Measurements from ENCODE around the gene EEPD1.

Gene EEPD1

GRCh38 chr7:36127075-36127740 lies 25.8 kb upstream of the EEPD1 start:
- no peak for TF ChIP-seq CTCF (IDR thresholded peaks at IDR 0.05; ENCODE audit: extremely low read depth, missing control alignments)
- DNase-seq (ENCODE audit: low spot score), result no peak

GRCh38 chr7:36128448-36129047 lies 24.5 kb upstream of the EEPD1 start:
- DNase-seq (ENCODE audit: low spot score), result no peak
- TF ChIP-seq CTCF (IDR thresholded peaks at IDR 0.05; ENCODE audit: extremely low read depth, missing control alignments), result peak; percentile 31

GRCh38 chr7:36129048-36129534 lies 24.0 kb upstream of the EEPD1 start:
- no peak for DNase-seq (ENCODE audit: low spot score)
- TF ChIP-seq CTCF (IDR thresholded peaks at IDR 0.05; ENCODE audit: extremely low read depth, missing control alignments), result no peak

- TF ChIP-seq CTCF (IDR thresholded peaks at IDR 0.05; ENCODE audit: extremely low read depth, missing control alignments), result no peak
- DNase-seq (ENCODE audit: low spot score), result no peak
Observed at GRCh38 chr7:36130236-36130945, 22.7 kb upstream of the EEPD1 start.

- DNase-seq (ENCODE audit: low spot score), result no peak
- no peak for TF ChIP-seq CTCF (IDR thresholded peaks at IDR 0.05; ENCODE audit: extremely low read depth, missing control alignments)
Observed at GRCh38 chr7:36131026-36131425, 22.0 kb upstream of the EEPD1 start.

- DNase-seq (ENCODE audit: low spot score), result no peak
- TF ChIP-seq CTCF (IDR thresholded peaks at IDR 0.05; ENCODE audit: extremely low read depth, missing control alignments), result no peak
Observed at GRCh38 chr7:36131499-36131898, 21.6 kb upstream of the EEPD1 start.

GRCh38 chr7:36132012-36132411 lies 21.0 kb upstream of the EEPD1 start:
- no peak for DNase-seq (ENCODE audit: low spot score)
- TF ChIP-seq CTCF (IDR thresholded peaks at IDR 0.05; ENCODE audit: extremely low read depth, missing control alignments), result no peak
